ENCODE measurements around the gene RPRD2. TPM values are rescaled to one million over a fixed set of nuclear protein-coding genes. Genes with fewer than 3 reads are reported as not detected.

The RPRD2 gene
- total and polyA plus RNA-seq, 9 of the 15 experiments (the other 6 are each of a cell fraction or from before 2014, with no cell fraction given): 1.5 to 21.6 (median 7.7) TPM

GRCh38 chr1:150363426-150364230, at the start of gene RPRD2 (continued):
- TF ChIP-seq RERE (CRISPR knock-in tag; IDR thresholded peaks at IDR 0.05; ENCODE audit: borderline replicate concordance) (no peak), BDP1 (IDR thresholded peaks at IDR 0.05; ENCODE audit: insufficient read depth, insufficient read length) (no peak), EP400 (IDR thresholded peaks at IDR 0.05) (peak; percentile 90), SIN3A (IDR thresholded peaks at IDR 0.05; ENCODE audit: borderline replicate concordance in 2 of 2, control insufficient read depth in 1 of 2, low read depth in 2 of 2, low read length in 2 of 2) (no peak), ZEB2 (IDR thresholded peaks at IDR 0.05) (0 out of 2 replicates have a peak, but pooled peaks have one; percentile 51), OTX1 (CRISPR knock-in tag; IDR thresholded peaks at IDR 0.05) (0 out of 2 replicates have a peak, but pooled peaks have one; percentile 70), BMI1 (IDR thresholded peaks at IDR 0.05; ENCODE audit: low read length) (no peak), NR2C1 (IDR thresholded peaks at IDR 0.05) (no peak), NR2C1 (tag; IDR thresholded peaks at IDR 0.05) (peak; percentile 44; the same call in 1 of the 2 replicates), FOXK2 (conservative IDR thresholded peaks at IDR 0.05 in 1 of 2, IDR thresholded peaks at IDR 0.05 in 1 of 2; ENCODE audit: low read depth in 2 of 2) (peak; percentile 73 to 75), SIRT6 (IDR thresholded peaks at IDR 0.05; ENCODE audit: low read depth, low read length) (no peak), NR2F6 (CRISPR knock-in tag; IDR thresholded peaks at IDR 0.05) (no peak), CBX3 (IDR thresholded peaks at IDR 0.05; ENCODE audit: borderline replicate concordance in 1 of 2, low read length in 2 of 2) (no peak; a peak in 1 of 3 replicates), NFATC3 (IDR thresholded peaks at IDR 0.05) (no peak), CREB3L1 (IDR thresholded peaks at IDR 0.05; ENCODE audit: borderline replicate concordance, low read depth) (peak; percentile 64), KDM1A (IDR thresholded peaks at IDR 0.05) (no peak), KAT2B (IDR thresholded peaks at IDR 0.05; ENCODE audit: low read depth, low read length) (no peak), HDAC1 (IDR thresholded peaks at IDR 0.05) (peak in 1 of 2 experiments; percentile 55; a peak in 1 of 4 replicates), RB1 (IDR thresholded peaks at IDR 0.05; ENCODE audit: low read depth) (peak; percentile 90), SNRNP70 (optimal IDR thresholded peaks at IDR 0.05; ENCODE audit: low read depth, low read length) (no peak), USF1 (CRISPR knock-in tag; IDR thresholded peaks at IDR 0.05) (peak; percentile 58)
